RWPE1 (cell line): ENCODE data around the gene SLC25A39.

ENCODE experiments used
- CTCF ChIA-PET: fragments of 350-600 bp; sonication (Branson Sonifier 250); formaldehyde crosslinking; extraction: SDS; loops from one replicate; lab custom pipeline; 2021; lab: Yijun Ruan, JAX
- POLR2A ChIA-PET: fragments of 400-600 bp; formaldehyde crosslinking; extraction: SDS; loops from one replicate; lab custom pipeline; 2020; ENCODE audit warnings: antibody characterized with exemption; ENCODE audit not compliant: low non-redundant PET; lab: Yijun Ruan, JAX
- DNase-seq: peaks from one replicate; pipeline ENCODE4 v3.0.0; 2012; ENCODE audit warnings: low spot score
- H3K27ac ChIP-seq: fragments of 450-650 bp; 2 replicates; pipeline ENCODE4 v1.5.1; 2017
- TF ChIP-seq, protein P1 (sequence below): fragments of 450-650 bp; conservative IDR thresholded peaks from 2 replicates; pipeline ENCODE4 v1.5.1; 2017; ENCODE audit warnings: low read depth, mild to moderate bottlenecking

Gene SLC25A39

DNA sequence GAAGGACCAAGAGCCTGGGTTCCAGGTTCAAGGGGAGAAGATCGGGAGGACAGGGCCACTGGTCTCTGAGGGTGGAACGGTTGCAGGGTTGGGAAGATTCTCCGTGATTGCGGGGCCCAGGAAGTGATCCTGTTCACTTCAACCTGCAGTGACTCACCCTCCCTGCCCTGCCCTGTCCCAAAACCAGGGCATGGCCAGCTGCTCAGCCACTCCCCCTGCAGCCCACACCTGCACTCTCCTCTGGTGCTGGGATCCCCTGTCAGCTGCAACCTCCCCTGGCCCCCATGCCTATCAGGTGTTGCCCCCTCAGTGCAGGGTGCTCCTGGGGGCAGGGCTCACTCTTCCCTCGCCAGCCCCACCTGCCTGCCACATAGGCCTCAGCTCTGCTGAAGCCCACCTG is 15.2 kb downstream of the SLC25A39 start:
- ChIA-PET POLR2A (no interaction called here), CTCF (interaction anchor here (0.5 to 0.6 kb wide), 3 partner anchors 32 to 361 kb away, joined by 3 to 4 read pairs (median 3); no protein-coding TSS in a partner anchor)
- DNase-seq, result peak; percentile 67
- no peak overlapping the region for H3K27ac ChIP-seq
- TF ChIP-seq, protein P1, sequence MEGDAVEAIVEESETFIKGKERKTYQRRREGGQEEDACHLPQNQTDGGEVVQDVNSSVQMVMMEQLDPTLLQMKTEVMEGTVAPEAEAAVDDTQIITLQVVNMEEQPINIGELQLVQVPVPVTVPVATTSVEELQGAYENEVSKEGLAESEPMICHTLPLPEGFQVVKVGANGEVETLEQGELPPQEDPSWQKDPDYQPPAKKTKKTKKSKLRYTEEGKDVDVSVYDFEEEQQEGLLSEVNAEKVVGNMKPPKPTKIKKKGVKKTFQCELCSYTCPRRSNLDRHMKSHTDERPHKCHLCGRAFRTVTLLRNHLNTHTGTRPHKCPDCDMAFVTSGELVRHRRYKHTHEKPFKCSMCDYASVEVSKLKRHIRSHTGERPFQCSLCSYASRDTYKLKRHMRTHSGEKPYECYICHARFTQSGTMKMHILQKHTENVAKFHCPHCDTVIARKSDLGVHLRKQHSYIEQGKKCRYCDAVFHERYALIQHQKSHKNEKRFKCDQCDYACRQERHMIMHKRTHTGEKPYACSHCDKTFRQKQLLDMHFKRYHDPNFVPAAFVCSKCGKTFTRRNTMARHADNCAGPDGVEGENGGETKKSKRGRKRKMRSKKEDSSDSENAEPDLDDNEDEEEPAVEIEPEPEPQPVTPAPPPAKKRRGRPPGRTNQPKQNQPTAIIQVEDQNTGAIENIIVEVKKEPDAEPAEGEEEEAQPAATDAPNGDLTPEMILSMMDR, result no peak

DNA sequence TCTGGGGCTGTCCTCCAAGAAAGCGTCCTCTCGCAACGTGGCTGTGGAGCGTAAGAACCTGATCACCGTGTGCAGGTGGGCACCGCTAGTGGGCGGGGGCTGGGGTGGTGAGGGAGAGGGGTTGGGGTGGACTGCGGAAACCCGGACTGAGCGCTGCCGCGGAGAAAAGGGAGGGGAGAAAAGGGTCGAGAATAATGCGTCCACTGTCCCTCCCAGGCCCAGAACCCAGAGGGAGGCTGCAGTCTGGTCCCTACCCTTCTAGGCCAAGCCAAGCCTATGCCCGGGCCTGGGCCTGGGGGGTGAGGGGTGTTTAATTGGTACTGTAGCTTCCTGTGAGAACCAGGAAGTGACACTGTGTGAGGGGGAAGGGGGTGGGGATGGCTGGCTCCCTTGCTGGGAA is 15.8 kb downstream of the SLC25A39 start:
- TF ChIP-seq, protein P1, result no peak
- ChIA-PET CTCF (interaction anchor here (0.6 kb wide), 1 partner anchor 80 kb away, joined by 3 read pairs; no protein-coding TSS in a partner anchor), POLR2A (interaction anchor here (0.6 kb wide), 1 partner anchor 124 kb away, joined by 5 read pairs; no protein-coding TSS in a partner anchor)
- H3K27ac ChIP-seq, result no peak overlapping the region
- no peak for DNase-seq

DNA sequence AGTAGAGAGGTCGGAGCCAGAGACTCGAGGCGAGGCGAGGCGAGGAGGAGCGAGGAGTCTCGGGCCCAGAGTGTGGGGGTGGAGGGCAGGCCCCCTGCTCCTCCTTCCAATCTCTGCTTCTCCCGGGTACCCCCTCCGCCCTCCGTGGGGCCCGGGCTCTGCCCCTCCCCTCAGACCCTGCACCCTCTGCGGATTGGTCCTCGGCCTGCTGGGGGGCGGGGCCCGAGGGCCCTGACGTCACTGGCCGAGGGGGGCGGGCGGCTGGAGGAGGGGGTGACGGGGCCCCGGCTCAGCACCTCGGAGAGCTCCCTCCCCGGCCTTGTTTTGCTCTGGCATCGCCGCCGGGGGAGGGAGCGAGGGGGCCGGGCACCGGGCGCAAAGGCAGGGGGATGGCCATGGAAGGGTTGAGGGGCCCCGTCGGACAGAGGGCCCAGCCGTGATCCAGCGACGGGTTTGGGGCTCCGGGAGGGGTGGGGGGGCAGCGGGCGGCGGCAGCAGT is 16.3 kb downstream of the SLC25A39 start, which contains the start of gene RUNDC3A:
Gene RUNDC3A, plus strand, starts transcription at position 282 of the 499 bp plus-strand sequence. CDS start 232 bp downstream, outside the sequence.
- CTCF ChIA-PET, result interaction anchor here (0.6 kb wide), 1 partner anchor 79 kb away, joined by 3 read pairs; no protein-coding TSS in a partner anchor
- POLR2A ChIA-PET, result interaction anchor here (0.6 kb wide), 1 partner anchor 124 kb away, joined by 5 read pairs; no protein-coding TSS in a partner anchor
- DNase-seq, result peak; percentile 96
- H3K27ac ChIP-seq, result peak within 1 kb of the TSS; percentile 66
- TF ChIP-seq, protein P1, result no peak

DNA sequence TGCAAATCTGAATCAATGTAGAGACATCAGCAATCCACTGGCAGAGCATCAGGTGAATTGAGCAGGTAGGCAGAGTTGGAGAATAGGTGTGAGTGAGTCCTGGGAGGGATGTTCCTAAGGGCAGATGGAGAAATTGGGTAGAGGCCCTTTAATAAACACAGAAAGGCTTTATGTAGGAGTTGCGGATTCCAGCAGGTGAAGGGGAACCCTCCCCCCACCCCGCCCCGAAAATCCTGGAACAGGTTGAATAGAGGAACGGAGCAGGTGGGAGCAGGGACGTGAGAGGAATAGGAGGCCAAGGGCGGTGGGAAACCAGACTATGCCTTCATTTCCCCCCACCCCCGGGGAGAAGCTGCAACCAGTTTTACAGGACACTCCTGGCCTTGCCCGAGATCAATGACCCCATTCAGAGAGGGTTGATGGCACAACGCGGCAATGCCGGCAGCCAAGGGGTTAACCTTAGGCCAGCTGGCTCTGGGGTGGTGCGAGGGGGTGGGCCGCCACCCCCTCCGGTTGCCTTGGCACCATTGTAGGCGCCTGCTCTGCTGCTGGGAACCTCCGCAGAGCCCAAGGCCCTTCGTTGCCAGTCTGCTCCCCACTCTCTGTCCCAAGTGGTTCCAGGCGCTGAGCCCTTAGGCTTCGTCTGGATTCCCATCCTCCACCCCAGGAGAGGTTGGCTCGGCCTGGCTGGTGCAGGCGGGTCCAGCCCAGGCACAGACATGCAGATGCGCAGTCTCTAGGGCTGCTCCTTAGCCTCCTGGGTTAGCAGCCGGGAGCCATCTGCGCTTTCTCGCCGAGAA is 17.0 kb downstream of the SLC25A39 start:
- peak; percentile 82 for DNase-seq
- TF ChIP-seq, protein P1, result no peak
- POLR2A ChIA-PET, result no interaction called here
- peak overlapping the region; percentile 66 for H3K27ac ChIP-seq
- CTCF ChIA-PET, result no interaction called here

DNA sequence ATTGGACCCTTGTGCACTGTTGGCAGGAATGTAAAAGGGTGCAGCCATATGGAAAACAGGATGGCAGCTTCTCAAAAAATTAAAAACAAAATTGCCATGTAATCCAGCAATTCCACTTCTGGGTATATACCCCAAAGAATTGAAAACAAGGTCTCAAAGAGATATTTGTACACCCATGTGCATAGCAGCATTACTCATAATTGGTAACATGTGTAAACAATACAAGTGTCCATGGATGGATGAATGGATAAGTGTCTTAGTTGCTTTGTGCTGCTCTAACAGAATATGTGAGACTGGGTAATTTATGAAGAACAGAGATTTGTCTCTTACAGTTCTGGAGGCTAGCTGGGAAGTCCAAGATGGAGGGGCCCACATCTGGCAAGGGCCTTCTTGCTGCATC is 20.0 kb downstream of the SLC25A39 start:
- no peak for DNase-seq

DNA sequence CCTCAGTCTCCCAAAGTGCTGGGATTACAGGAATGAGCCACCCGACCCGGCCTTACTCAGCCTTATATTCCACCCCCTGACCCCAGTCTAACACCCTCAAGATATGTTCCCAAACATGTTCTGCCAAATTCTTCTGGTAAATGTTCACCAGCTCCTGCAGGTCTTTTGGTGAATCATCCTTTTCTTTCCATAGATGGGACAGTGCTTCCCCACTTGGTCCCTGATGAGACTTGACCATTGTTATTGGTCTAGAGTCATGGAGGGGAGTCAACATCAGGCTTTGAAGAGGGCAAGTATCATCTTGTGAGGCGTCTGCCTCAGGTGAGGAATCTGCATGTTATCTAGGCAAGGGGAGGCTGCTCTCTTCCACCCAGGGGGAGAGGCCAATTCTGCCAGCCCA is 26.6 kb downstream of the SLC25A39 start:
- ChIA-PET POLR2A (interaction anchor here (0.6 kb wide), 1 partner anchor 76 kb away, joined by 3 read pairs; no protein-coding TSS in a partner anchor), CTCF (no interaction called here)
- DNase-seq, result peak; percentile 58
- H3K27ac ChIP-seq, result no peak overlapping the region
- TF ChIP-seq, protein P1, result no peak

More for the DNA sequence above, 20.0 kb downstream of the SLC25A39 start:
- H3K27ac ChIP-seq, result no peak overlapping the region
- TF ChIP-seq, protein P1, result no peak
- ChIA-PET CTCF (no interaction called here), POLR2A (no interaction called here)
